SK-N-MC (cell line): Measurements from ENCODE around the gene BLNK.

Source experiments
- EZH2 ChIP-seq: fragments of 200-600 bp; sonication (generic); IDR thresholded peaks from one replicate; pipeline ENCODE4 v1.6.1; 2017; ENCODE audit warnings: antibody characterized with exemption
- FOXP2 ChIP-seq: optimal IDR thresholded peaks from 2 replicates; pipeline ENCODE3; 2011; ENCODE audit warnings: mild to moderate bottlenecking, moderate library complexity; ENCODE audit not compliant: insufficient read depth; ENCODE audit errors: extremely low read length, control extremely low read depth
- POLR2AphosphoS5 ChIP-seq: IDR thresholded peaks from 2 replicates; pipeline ENCODE4 v1.6.1; 2012; ENCODE audit warnings: mild to moderate bottlenecking, low read depth, low read length, borderline replicate concordance

- TF ChIP-seq POLR2AphosphoS5, result no peak
- no peak for TF ChIP-seq EZH2
- no peak for TF ChIP-seq FOXP2
These were observed 21.9 kb upstream of the BLNK start for GRCh38 chr10:96292971-96293920.
